Measurements from ENCODE around the gene ASPG. TPM values are rescaled to one million over a fixed set of nuclear protein-coding genes. Genes with fewer than 3 reads are reported as not detected.

Gene ASPG
- polyA plus RNA-seq, 1 donor: 11.7 TPM

- Histone ChIP-seq H3K4me1 (ENCODE audit: control insufficient read depth, insufficient read depth, low read length) (peaks cover 39% of the 10 kb centered on the region), H3K27me3 (ENCODE audit: control insufficient read depth, insufficient read depth, low read length) (peaks cover 22% of the 10 kb centered on the region), H3K4me3 (ENCODE audit: low read length) (no peak overlapping the region), H3K36me3 (ENCODE audit: control insufficient read depth, insufficient read depth, low read length) (no peaks in the 10 kb centered on the region), H3K9me3 (ENCODE audit: control insufficient read depth, low read depth, low read length) (peaks cover 6% of the 10 kb centered on the region), H3K27ac (ENCODE audit: low read length) (no peak overlapping the region)
- DNase-seq: no peak
- no CpG with 5 or more reads among the region's 13 CpGs for WGBS (ENCODE audit: insufficient coverage, low lambda C conversion rate)
Observed at GRCh38 chr14:104086210-104086660, 735 bp downstream of the ASPG start.

DNA sequence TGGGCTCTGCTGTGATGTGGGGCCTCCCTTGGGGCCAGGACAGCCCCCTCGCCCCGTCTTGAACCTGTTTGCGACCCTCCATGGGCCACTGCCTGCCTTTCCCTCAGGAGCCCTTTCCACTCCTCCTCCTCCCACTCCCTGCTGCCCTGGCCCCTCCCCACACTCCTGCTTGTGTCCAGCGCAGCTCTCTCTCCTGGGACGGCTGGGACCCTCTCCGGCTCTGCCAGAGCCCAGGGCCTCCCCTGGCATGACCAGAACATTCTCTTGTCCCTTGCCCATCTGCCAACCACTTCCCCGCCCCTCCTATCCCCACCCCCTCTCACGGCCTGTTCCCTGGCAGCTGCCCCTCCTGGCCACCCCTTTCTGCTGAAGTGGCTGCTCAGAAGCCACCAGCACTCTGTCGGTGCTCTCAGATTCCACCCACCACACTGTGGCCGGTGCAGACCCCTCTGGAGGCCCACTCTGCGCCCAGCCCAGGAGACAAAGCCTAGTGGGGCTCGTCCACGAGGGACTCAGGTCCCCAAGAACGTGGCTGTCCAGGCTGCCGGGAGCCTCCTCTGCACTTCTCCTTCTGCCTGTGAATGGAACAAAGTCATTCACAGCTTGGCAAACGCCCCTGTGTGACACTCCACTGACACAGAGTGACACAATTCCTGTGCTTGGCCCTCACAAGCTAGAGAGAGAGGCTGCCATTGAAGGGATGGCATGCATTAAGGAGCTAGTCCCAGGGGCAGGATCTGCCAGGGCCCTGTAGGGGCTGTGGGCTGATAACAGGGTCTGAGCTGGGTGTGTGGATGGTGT is 1.4 kb downstream of the ASPG start:
- Histone ChIP-seq H3K27ac (ENCODE audit: low read length) (no peak overlapping the region), H3K4me1 (ENCODE audit: control insufficient read depth, insufficient read depth, low read length) (peaks cover 33% of the 10 kb centered on the region), H3K4me3 (ENCODE audit: low read length) (no peak overlapping the region), H3K36me3 (ENCODE audit: control insufficient read depth, insufficient read depth, low read length) (no peaks in the 10 kb centered on the region), H3K9me3 (ENCODE audit: control insufficient read depth, low read depth, low read length) (peaks cover 6% of the 10 kb centered on the region), H3K27me3 (ENCODE audit: control insufficient read depth, insufficient read depth, low read length) (peaks cover 22% of the 10 kb centered on the region)
- DNase-seq: no peak
- WGBS (ENCODE audit: insufficient coverage, low lambda C conversion rate): no CpG with 5 or more reads among the region's 16 CpGs

DNA sequence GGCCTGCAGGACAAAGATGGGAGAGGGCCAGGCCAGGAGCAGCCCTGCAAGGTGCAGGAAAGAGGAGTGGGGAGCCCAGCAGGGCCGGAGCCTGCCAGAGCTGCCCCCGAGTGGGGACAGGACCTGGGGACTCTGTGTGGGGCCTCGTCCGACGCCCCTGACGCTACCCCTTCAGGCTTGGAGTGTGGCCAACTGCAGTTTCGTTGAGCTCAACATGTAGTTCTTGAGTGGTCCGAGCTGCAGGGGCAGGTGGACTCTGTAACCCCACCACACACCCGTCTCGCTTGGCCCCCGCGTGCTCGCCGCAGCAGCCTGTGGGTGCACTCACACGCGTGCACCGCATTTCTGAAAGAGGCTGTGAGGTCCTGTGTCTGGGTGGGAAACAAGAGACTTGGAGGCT is 2.0 kb downstream of the ASPG start:
- Histone ChIP-seq H3K36me3 (ENCODE audit: control insufficient read depth, insufficient read depth, low read length) (no peaks in the 10 kb centered on the region), H3K9me3 (ENCODE audit: control insufficient read depth, low read depth, low read length) (peaks cover 6% of the 10 kb centered on the region), H3K27ac (ENCODE audit: low read length) (no peak overlapping the region), H3K4me1 (ENCODE audit: control insufficient read depth, insufficient read depth, low read length) (peaks cover 28% of the 10 kb centered on the region), H3K4me3 (ENCODE audit: low read length) (no peak overlapping the region), H3K27me3 (ENCODE audit: control insufficient read depth, insufficient read depth, low read length) (peaks cover 22% of the 10 kb centered on the region)
- DNase-seq: no peak
- no CpG with 5 or more reads among the region's 17 CpGs for WGBS (ENCODE audit: insufficient coverage, low lambda C conversion rate)

DNA sequence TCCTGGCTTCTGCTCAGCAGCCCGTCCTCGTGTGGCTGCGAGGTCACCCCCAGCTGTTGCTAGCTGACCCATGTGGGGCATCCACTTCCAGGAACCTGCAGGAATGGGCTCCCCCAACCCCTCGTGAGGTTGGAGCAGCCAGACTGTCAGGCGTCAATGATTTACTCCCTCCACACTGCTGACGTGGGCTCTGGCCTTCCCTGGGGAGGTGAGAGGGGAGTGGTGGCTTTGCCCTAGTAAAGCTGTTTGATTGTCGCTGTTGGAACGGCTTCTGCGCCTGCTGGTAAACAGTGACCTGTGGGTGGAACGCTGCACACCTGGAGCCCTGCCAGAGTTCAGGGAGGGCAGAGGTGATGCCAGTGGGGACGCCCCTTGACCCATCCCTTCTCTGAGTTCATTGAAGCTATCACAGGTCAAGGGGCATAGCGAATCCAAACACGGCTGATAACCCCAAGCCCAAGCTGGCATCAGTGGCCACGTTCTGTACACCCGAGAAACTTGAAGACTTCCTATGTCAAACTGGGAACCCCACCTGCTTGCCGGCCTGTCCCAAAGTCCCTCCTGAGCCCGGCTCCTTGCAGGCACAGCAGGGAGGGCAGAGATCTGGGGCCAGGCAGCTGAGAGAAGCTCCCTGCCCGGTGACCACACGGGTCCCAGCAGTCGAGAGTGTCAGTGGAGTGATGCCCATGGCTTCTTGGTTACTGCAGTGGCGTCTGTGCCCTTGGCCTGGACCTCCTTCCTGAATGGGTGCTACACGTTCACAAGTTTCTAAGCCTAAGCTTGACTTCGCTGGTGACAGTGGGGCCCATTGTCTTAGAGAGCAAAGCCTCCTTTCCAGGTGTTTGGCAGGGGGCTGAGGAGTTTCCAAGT is 2.7 kb downstream of the ASPG start:
- no peak overlapping the region for H3K27ac ChIP-seq (ENCODE audit: low read length)
- no CpG with 5 or more reads among the region's 23 CpGs for WGBS (ENCODE audit: insufficient coverage, low lambda C conversion rate)
- H3K27me3 ChIP-seq (ENCODE audit: control insufficient read depth, insufficient read depth, low read length): peaks cover 22% of the 10 kb centered on the region
- peaks cover 6% of the 10 kb centered on the region for H3K9me3 ChIP-seq (ENCODE audit: control insufficient read depth, low read depth, low read length)
- DNase-seq: peak; percentile 63 to 76
- no peak overlapping the region for H3K4me3 ChIP-seq (ENCODE audit: low read length)
- no peaks in the 10 kb centered on the region for H3K36me3 ChIP-seq (ENCODE audit: control insufficient read depth, insufficient read depth, low read length)
- peaks cover 27% of the 10 kb centered on the region for H3K4me1 ChIP-seq (ENCODE audit: control insufficient read depth, insufficient read depth, low read length)

- Histone ChIP-seq H3K4me3 (ENCODE audit: low read length) (no peak overlapping the region), H3K9me3 (ENCODE audit: control insufficient read depth, low read depth, low read length) (peaks cover 2% of the 10 kb centered on the region), H3K27me3 (ENCODE audit: control insufficient read depth, insufficient read depth, low read length) (peaks cover 9% of the 10 kb centered on the region), H3K4me1 (ENCODE audit: control insufficient read depth, insufficient read depth, low read length) (peaks cover 17% of the 10 kb centered on the region), H3K36me3 (ENCODE audit: control insufficient read depth, insufficient read depth, low read length) (no peaks in the 10 kb centered on the region), H3K27ac (ENCODE audit: low read length) (no peak overlapping the region)
- WGBS (ENCODE audit: insufficient coverage, low lambda C conversion rate): no CpG with 5 or more reads among the region's 20 CpGs
- DNase-seq: no peak
Observed at GRCh38 chr14:104090071-104090748, 4.7 kb downstream of the ASPG start.

DNA sequence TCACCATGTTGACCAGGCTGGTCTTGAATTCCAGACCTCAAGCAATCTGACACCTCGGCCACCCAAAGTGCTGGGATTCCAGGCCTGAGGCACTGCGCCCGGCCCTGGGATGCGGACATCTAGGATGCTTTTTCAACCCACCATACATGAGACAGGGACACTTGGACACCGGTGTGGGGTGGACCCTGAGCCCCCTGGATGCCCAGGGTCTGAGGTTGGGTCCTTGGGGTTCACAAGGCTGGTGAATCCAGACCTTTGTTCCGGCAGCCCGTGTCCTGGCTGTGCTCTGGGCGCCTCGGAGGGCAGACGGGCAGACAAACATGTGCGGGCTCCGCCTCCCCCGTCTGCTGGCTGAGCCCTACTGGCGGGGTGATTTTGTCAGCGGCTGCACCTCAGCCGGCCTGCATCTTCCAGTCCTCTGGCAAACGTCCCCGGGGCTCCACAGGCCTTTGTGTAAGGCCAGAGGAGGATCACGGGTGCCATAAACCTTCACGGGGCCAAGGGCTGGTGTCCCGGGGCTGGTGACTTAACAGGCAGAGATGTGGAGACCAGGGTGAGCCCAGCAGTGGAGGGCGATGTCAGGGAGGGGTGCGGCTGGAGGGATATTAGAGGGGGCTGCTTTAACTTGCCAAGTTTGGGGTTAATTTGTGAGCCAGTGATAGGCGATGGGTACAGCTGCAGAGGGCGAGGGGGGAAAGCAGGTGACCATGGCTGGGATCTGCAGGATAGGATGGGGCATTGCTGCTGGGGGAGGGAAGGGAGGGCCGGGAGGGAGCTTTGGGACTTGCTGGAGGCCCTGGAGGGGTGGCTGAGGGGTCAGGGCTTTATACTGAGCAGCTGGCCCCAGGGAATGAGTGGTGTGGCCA is 5.8 kb downstream of the ASPG start:
- H3K4me1 ChIP-seq (ENCODE audit: control insufficient read depth, insufficient read depth, low read length): peaks cover 17% of the 10 kb centered on the region
- no CpG with 5 or more reads among the region's 26 CpGs for WGBS (ENCODE audit: insufficient coverage, low lambda C conversion rate)
- H3K36me3 ChIP-seq (ENCODE audit: control insufficient read depth, insufficient read depth, low read length): no peaks in the 10 kb centered on the region
- H3K27me3 ChIP-seq (ENCODE audit: control insufficient read depth, insufficient read depth, low read length): peaks cover 3% of the 10 kb centered on the region
- no peak overlapping the region for H3K27ac ChIP-seq (ENCODE audit: low read length)
- no peak overlapping the region for H3K4me3 ChIP-seq (ENCODE audit: low read length)
- H3K9me3 ChIP-seq (ENCODE audit: control insufficient read depth, low read depth, low read length): peaks cover 2% of the 10 kb centered on the region
- DNase-seq: no peak

- peaks cover 2% of the 10 kb centered on the region for H3K9me3 ChIP-seq (ENCODE audit: control insufficient read depth, low read depth, low read length)
- no peaks in the 10 kb centered on the region for H3K27me3 ChIP-seq (ENCODE audit: control insufficient read depth, insufficient read depth, low read length)
- no peak for DNase-seq
- no CpG with 5 or more reads among the region's 23 CpGs for WGBS (ENCODE audit: insufficient coverage, low lambda C conversion rate)
- H3K27ac ChIP-seq (ENCODE audit: low read length): no peak overlapping the region
- H3K36me3 ChIP-seq (ENCODE audit: control insufficient read depth, insufficient read depth, low read length): no peaks in the 10 kb centered on the region
- no peak overlapping the region for H3K4me3 ChIP-seq (ENCODE audit: low read length)
- H3K4me1 ChIP-seq (ENCODE audit: control insufficient read depth, insufficient read depth, low read length): peaks cover 13% of the 10 kb centered on the region
Observed at GRCh38 chr14:104091927-104092771, 6.6 kb downstream of the ASPG start.

DNA sequence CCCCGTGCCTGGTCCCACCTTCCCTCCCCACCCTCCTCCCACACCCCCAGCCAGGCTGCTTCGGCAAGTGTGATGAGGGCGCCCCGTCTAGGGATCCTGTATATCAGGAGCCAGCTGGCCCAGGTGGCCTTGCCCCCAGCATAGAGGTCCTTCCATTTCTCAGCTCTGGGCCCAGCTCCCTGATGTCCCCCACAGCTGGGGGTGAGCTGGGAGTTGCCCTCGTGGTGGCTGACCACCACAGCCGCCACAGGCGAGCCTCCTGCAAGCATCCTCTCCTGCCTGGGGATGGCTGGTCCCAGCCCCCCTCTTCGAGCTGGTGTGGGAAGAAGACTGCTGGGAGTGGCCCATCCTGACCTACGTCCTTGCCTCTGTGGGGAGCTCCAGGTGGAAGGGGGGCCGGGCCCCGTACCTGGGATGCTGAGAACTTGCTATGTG is 7.4 kb downstream of the ASPG start:
- Histone ChIP-seq H3K27ac (ENCODE audit: low read length) (no peak overlapping the region), H3K9me3 (ENCODE audit: control insufficient read depth, low read depth, low read length) (peaks cover 2% of the 10 kb centered on the region), H3K27me3 (ENCODE audit: control insufficient read depth, insufficient read depth, low read length) (no peaks in the 10 kb centered on the region), H3K36me3 (ENCODE audit: control insufficient read depth, insufficient read depth, low read length) (no peaks in the 10 kb centered on the region), H3K4me3 (ENCODE audit: low read length) (no peak overlapping the region), H3K4me1 (ENCODE audit: control insufficient read depth, insufficient read depth, low read length) (peaks cover 5% of the 10 kb centered on the region)
- no peak for DNase-seq
- no CpG with 5 or more reads among the region's 11 CpGs for WGBS (ENCODE audit: insufficient coverage, low lambda C conversion rate)

DNA sequence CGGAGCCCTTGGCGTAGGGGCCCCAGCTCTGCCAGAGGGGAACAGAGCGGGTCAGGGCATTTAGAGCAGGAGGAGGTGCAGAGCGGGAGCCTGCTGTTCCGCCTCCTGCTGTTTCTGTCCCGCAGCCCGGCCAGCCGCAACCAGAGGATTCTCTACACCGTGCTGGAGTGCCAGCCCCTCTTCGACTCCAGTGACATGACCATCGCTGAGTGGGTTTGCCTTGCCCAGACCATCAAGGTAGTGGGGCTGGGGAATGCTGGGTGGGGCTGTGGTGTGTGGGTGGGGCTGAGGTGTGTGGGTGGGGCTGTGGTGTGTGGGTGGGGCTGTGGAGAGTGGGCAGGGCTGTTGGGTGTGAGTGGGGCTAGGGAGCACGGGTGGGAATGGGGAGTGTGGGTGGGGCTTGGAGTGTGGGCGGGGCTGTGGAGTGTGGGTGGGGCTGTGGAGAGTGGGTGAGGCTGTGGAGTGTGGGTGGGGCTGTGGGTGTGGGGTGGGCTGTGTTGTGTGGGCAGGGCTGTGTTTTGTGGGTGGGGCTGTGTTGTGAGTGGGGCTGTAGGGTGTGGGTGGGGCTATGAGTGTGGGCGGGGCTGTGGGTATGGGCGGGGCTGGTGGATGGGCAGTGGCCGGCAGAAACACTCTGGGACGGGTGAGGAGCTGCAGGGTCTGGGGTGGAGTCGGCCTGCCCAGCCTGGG is 8.0 kb downstream of the ASPG start:
- DNase-seq: no peak
- Histone ChIP-seq H3K4me3 (ENCODE audit: low read length) (no peak overlapping the region), H3K27ac (ENCODE audit: low read length) (no peak overlapping the region), H3K9me3 (ENCODE audit: control insufficient read depth, low read depth, low read length) (peaks cover 2% of the 10 kb centered on the region), H3K36me3 (ENCODE audit: control insufficient read depth, insufficient read depth, low read length) (no peaks in the 10 kb centered on the region), H3K27me3 (ENCODE audit: control insufficient read depth, insufficient read depth, low read length) (no peaks in the 10 kb centered on the region), H3K4me1 (ENCODE audit: control insufficient read depth, insufficient read depth, low read length) (peaks cover 2% of the 10 kb centered on the region)
- WGBS (ENCODE audit: insufficient coverage, low lambda C conversion rate): no CpG with 5 or more reads among the region's 18 CpGs

Data from large intestine (tissue), 3 donors.